ENCODE measurements around the gene ACOT8.

DNA sequence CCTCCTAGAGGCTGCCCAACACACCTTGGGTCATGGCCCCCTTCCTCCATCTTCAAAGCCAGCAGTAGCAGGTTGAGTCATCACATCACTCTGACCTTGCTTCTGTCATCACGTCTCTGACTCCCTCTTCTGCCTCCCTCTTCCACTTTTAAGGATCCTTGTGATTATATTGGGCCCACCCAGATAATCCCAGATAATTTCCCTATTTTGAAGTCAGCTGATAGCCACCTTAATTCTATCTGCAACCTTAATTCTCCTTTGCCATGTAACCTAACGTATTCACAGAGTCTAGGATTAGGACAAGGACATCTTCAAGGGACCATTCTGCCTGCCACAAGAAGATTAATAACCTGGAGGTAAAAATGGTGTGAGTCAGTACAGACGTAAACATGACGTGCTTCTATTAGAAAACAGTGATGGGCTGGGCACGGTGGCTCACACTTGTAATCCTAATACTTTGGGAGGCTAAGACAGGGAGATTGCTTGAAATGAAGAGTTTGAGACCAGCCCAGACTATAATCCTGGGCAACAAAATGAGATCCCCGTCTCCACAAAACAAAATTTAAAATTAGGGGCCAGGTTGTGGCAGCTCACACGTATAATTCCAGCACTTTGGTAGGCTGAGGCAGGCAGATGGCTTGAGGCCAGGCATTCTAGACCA is 3.5 kb upstream of the ACOT8 start:
- TF ChIP-seq POLR2A (IDR thresholded peaks at IDR 0.05) = no peak
- TF ChIP-seq, protein P1, sequence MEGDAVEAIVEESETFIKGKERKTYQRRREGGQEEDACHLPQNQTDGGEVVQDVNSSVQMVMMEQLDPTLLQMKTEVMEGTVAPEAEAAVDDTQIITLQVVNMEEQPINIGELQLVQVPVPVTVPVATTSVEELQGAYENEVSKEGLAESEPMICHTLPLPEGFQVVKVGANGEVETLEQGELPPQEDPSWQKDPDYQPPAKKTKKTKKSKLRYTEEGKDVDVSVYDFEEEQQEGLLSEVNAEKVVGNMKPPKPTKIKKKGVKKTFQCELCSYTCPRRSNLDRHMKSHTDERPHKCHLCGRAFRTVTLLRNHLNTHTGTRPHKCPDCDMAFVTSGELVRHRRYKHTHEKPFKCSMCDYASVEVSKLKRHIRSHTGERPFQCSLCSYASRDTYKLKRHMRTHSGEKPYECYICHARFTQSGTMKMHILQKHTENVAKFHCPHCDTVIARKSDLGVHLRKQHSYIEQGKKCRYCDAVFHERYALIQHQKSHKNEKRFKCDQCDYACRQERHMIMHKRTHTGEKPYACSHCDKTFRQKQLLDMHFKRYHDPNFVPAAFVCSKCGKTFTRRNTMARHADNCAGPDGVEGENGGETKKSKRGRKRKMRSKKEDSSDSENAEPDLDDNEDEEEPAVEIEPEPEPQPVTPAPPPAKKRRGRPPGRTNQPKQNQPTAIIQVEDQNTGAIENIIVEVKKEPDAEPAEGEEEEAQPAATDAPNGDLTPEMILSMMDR (IDR thresholded peaks at IDR 0.05) = no peak
